OCI-LY1 (cell line): ENCODE results near the gene SHMT2.

Experiments
- H2AFZ ChIP-seq: fragments of 200-600 bp; sonication (generic), shearing (Covaris generic); 2 replicates; pipeline ENCODE4 v1.6.0; 2014; ENCODE audit warnings: antibody characterized with exemption, mild to moderate bottlenecking, low read length
- H3F3A ChIP-seq: fragments of 200-600 bp; sonication (generic), shearing (Covaris generic); 2 replicates; pipeline ENCODE4 v1.6.0; 2014; ENCODE audit warnings: mild to moderate bottlenecking, antibody characterized with exemption, low read length, moderate library complexity; ENCODE audit not compliant: insufficient read depth
- H3K27ac ChIP-seq: fragments of 200-600 bp; sonication (generic); 2 replicates; pipeline ENCODE4 v1.5.1; 2014; ENCODE audit warnings: low read length, mixed run types, mild to moderate bottlenecking, low read depth; ENCODE audit not compliant: poor library complexity, severe bottlenecking
- H3K27me3 ChIP-seq: fragments of 200-600 bp; sonication (generic); 2 replicates; pipeline ENCODE4 v1.6.0; 2014; ENCODE audit warnings: antibody characterized with exemption, mild to moderate bottlenecking, low read length, moderate library complexity; ENCODE audit not compliant: insufficient read depth
- H3K36me3 ChIP-seq: fragments of 200-600 bp; sonication (generic); 2 replicates; pipeline ENCODE4 v1.6.1; 2014; ENCODE audit warnings: mild to moderate bottlenecking, antibody characterized with exemption, low read length, moderate library complexity, mixed read lengths; ENCODE audit not compliant: insufficient read depth
- H3K4me1 ChIP-seq: fragments of 200-600 bp; sonication (generic); 2 replicates; pipeline ENCODE4 v1.5.1; 2014; ENCODE audit warnings: mild to moderate bottlenecking, low read length, moderate library complexity; ENCODE audit not compliant: insufficient read depth, severe bottlenecking
- H3K4me2 ChIP-seq: fragments of 200-600 bp; sonication (generic), shearing (Covaris generic); 2 replicates; pipeline ENCODE4 v1.6.1; 2014; ENCODE audit warnings: low read length
- H3K4me3 ChIP-seq: fragments of 200-600 bp; sonication (generic); 2 replicates; pipeline ENCODE4 v1.5.1; 2014; ENCODE audit warnings: low read length, low read depth, mild to moderate bottlenecking, mixed read lengths; ENCODE audit not compliant: poor library complexity, severe bottlenecking
- H3K79me2 ChIP-seq: fragments of 200-600 bp; shearing (Covaris generic); 2 replicates; pipeline ENCODE4 v1.6.1; 2016; ENCODE audit warnings: mixed run types, low read length, mixed read lengths; ENCODE audit not compliant: insufficient read depth
- H3K9ac ChIP-seq: fragments of 200-600 bp; sonication (generic), shearing (Covaris generic); 2 replicates; pipeline ENCODE4 v1.6.1; 2014; ENCODE audit warnings: mild to moderate bottlenecking, low read length, mixed read lengths
- H3K9me2 ChIP-seq: fragments of 200-600 bp; sonication (generic), shearing (Covaris generic); 2 replicates; pipeline ENCODE4 v1.6.1; 2014; ENCODE audit warnings: low read depth, mild to moderate bottlenecking, low read length, mixed read lengths
- H3K9me3 ChIP-seq: fragments of 200-600 bp; shearing (Covaris generic); 2 replicates; pipeline ENCODE4 v1.6.1; 2014; ENCODE audit warnings: low read length, mixed read lengths
- H4K20me1 ChIP-seq: fragments of 200-600 bp; sonication (generic), shearing (Covaris generic); 2 replicates; pipeline ENCODE4 v1.6.0; 2016; ENCODE audit warnings: mild to moderate bottlenecking, low read length; ENCODE audit not compliant: insufficient read depth
- EZH2 ChIP-seq: fragments of 200-600 bp; sonication (generic), shearing (Covaris generic); IDR thresholded peaks from 2 replicates; pipeline ENCODE4 v1.8.0; 2017; ENCODE audit warnings: borderline replicate concordance, mixed run types, mild to moderate bottlenecking, antibody characterized with exemption, low read length, moderate library complexity, mixed read lengths
- TF ChIP-seq, protein P1 (sequence below): fragments of 200-600 bp; sonication (generic), shearing (Covaris generic); IDR thresholded peaks from 2 replicates; pipeline ENCODE4 v1.5.1; 2017; ENCODE audit warnings: mild to moderate bottlenecking, antibody characterized with exemption, low read length, moderate library complexity, mixed read lengths

SHMT2 gene

DNA sequence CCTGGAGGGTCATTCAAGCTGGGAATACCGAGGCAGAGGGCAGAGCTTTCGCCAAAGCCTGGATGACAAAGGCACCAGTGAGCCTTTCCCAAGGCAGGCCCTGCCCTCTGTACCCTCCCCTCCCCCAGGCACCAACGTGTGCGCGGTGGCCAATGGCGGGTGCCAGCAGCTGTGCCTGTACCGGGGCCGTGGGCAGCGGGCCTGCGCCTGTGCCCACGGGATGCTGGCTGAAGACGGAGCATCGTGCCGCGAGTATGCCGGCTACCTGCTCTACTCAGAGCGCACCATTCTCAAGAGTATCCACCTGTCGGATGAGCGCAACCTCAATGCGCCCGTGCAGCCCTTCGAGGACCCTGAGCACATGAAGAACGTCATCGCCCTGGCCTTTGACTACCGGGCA, 44.1 kb upstream of the SHMT2 start:
- no peaks in the 10 kb centered on the region for H3K36me3 ChIP-seq
- no peak overlapping the region for H3K4me2 ChIP-seq
- peaks cover 6% of the 10 kb centered on the region; the same call in 1 of the 2 replicates for H3K27me3 ChIP-seq
- no peak overlapping the region for H3K4me3 ChIP-seq
- H3K9me2 ChIP-seq: no peaks in the 10 kb centered on the region
- no peak overlapping the region for H3K9ac ChIP-seq
- H3K79me2 ChIP-seq: no peaks in the 10 kb centered on the region
- no peaks in the 10 kb centered on the region for H3K9me3 ChIP-seq
- no peaks in the 10 kb centered on the region for H3F3A ChIP-seq
- no peaks in the 10 kb centered on the region for H3K4me1 ChIP-seq
- H4K20me1 ChIP-seq: no peaks in the 10 kb centered on the region
- H2AFZ ChIP-seq: no peak overlapping the region
- TF ChIP-seq, protein P1, sequence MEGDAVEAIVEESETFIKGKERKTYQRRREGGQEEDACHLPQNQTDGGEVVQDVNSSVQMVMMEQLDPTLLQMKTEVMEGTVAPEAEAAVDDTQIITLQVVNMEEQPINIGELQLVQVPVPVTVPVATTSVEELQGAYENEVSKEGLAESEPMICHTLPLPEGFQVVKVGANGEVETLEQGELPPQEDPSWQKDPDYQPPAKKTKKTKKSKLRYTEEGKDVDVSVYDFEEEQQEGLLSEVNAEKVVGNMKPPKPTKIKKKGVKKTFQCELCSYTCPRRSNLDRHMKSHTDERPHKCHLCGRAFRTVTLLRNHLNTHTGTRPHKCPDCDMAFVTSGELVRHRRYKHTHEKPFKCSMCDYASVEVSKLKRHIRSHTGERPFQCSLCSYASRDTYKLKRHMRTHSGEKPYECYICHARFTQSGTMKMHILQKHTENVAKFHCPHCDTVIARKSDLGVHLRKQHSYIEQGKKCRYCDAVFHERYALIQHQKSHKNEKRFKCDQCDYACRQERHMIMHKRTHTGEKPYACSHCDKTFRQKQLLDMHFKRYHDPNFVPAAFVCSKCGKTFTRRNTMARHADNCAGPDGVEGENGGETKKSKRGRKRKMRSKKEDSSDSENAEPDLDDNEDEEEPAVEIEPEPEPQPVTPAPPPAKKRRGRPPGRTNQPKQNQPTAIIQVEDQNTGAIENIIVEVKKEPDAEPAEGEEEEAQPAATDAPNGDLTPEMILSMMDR: no peak
- TF ChIP-seq EZH2: no peak
- H3K27ac ChIP-seq: no peak overlapping the region

DNA sequence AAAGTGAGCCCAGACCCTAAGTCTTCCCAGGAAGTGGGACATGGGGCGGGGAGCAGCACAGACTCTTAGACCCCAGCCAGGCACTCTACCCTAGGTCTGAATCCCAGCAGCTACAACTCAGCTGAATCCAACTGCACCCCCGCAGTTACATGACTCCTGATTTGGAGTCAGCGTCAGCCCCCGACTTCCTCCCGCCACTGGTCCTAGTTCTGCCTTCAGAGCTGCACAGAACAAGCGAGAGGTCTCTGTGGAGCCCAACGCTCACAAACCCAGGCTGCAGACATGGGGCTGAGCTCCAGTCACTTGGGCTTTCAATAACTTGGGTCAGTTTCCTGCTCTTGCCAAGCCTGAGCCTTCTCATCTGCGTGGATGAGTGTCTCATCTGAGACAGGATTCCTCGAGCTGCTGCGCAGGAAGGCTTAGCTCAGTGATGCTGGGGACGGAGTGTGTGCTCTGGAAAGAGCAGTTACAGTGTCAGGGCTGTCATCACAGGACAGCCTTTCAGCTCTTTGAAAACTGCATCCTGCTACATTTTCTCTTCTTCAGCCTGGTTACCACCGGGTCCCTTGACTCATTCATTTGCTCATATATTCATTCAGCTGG, 43.5 kb upstream of the SHMT2 start:
- H3K4me2 ChIP-seq: no peak overlapping the region
- no peaks in the 10 kb centered on the region; the same call in 1 of the 2 replicates for H3K27me3 ChIP-seq
- no peak for TF ChIP-seq EZH2
- no peak overlapping the region for H3K9ac ChIP-seq
- no peaks in the 10 kb centered on the region for H3K9me2 ChIP-seq
- H3K4me1 ChIP-seq: no peaks in the 10 kb centered on the region
- no peak overlapping the region for H2AFZ ChIP-seq
- H3K9me3 ChIP-seq: no peaks in the 10 kb centered on the region
- H3K79me2 ChIP-seq: no peaks in the 10 kb centered on the region
- H3K4me3 ChIP-seq: no peak overlapping the region
- no peaks in the 10 kb centered on the region for H3F3A ChIP-seq
- H3K36me3 ChIP-seq: no peaks in the 10 kb centered on the region
- no peaks in the 10 kb centered on the region for H4K20me1 ChIP-seq
- no peak overlapping the region for H3K27ac ChIP-seq

DNA sequence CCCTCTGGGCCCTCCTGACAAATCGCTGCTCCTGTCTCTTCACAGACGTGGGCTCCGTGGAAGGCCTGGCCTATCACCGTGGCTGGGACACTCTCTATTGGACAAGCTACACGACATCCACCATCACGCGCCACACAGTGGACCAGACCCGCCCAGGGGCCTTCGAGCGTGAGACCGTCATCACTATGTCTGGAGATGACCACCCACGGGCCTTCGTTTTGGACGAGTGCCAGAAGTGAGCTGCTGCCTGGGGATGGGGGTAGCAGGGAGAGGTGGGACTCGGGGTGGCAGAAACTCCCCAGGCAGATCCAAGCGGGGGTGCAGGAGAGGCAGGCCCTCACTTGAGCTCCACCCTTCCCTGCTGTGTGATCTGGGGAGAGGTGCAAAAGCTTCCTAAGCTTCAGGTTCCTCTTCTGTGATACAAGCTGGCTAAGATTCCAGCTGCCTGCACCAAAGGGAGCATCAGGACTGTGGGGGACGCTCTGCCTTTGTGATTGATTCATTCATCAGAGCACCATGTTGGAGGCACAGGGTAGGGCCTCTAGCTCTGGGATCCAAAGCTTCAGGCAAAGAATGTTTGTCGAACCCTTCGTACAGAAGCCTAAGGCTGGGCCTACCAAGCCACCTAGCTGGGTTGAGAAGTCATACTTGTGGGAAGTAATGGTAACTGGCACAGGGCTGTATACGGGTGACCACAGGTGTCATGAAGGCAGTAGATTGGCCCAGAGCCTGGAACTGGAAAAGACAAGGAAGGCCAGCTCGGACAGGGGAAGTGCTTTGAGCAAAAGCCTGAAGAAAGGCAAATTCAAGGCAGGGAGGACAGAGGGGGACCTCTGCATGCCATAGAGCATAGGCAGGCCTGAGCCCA, 42.1 kb upstream of the SHMT2 start:
- TF ChIP-seq EZH2: no peak
- no peaks in the 10 kb centered on the region for H3F3A ChIP-seq
- no peak overlapping the region for H3K4me2 ChIP-seq
- no peaks in the 10 kb centered on the region for H3K4me1 ChIP-seq
- H3K9me3 ChIP-seq: no peaks in the 10 kb centered on the region
- H3K36me3 ChIP-seq: no peaks in the 10 kb centered on the region
- no peak overlapping the region for H3K4me3 ChIP-seq
- no peaks in the 10 kb centered on the region; the same call in 1 of the 2 replicates for H3K27me3 ChIP-seq
- no peaks in the 10 kb centered on the region for H3K79me2 ChIP-seq
- H3K9me2 ChIP-seq: no peaks in the 10 kb centered on the region
- H4K20me1 ChIP-seq: no peaks in the 10 kb centered on the region
- H3K9ac ChIP-seq: no peak overlapping the region
- no peak overlapping the region for H3K27ac ChIP-seq
- no peak overlapping the region for H2AFZ ChIP-seq

DNA sequence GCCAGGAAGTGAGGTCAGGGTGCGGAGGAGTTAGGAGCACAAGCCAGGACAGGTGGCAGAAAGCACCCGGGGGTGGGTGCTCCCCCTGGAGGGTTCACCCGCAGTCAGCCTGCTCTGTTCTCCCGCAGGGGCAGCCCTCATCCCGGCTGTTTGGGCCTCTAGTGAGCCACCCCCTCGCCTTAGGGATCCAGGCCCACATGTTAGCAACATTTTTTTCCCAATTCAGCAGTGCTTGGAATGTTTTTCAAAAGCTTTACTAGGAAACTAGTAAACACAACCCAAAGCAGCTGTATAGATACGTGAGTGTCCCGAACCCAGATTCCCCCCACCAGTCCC, 41.5 kb upstream of the SHMT2 start:
- TF ChIP-seq EZH2: no peak
- TF ChIP-seq, protein P1: no peak
- H4K20me1 ChIP-seq: no peaks in the 10 kb centered on the region
- H3K4me2 ChIP-seq: no peak overlapping the region
- H3K79me2 ChIP-seq: no peaks in the 10 kb centered on the region
- H3K9ac ChIP-seq: no peak overlapping the region
- no peaks in the 10 kb centered on the region for H3K36me3 ChIP-seq
- H3K9me3 ChIP-seq: no peaks in the 10 kb centered on the region
- H3K4me1 ChIP-seq: no peaks in the 10 kb centered on the region
- no peaks in the 10 kb centered on the region for H3K9me2 ChIP-seq
- H3K27ac ChIP-seq: no peak overlapping the region
- no peak overlapping the region for H3K4me3 ChIP-seq
- H3K27me3 ChIP-seq: no peaks in the 10 kb centered on the region; the same call in 1 of the 2 replicates
- no peaks in the 10 kb centered on the region for H3F3A ChIP-seq
- no peak overlapping the region for H2AFZ ChIP-seq
